Stimulated activated naive CD8-positive, alpha-beta T cell treated with anti-CD3 and anti-CD28 coated beads, Interleukin-15, Interleukin-2, amounts not matched to agents 100 ng/mL and 50 ng/mL, for 24 hours (primary cell): Measurements from ENCODE around the gene TP53RK.

ENCODE experiments used
- H3K27ac Mint-ChIP-seq: one replicate; pipeline ENCODE4 v1.8.0; 2021; ENCODE audit warnings: mild to moderate bottlenecking, mixed read lengths
- H3K27me3 Mint-ChIP-seq: one replicate; pipeline ENCODE4 v1.8.0; 2021; ENCODE audit warnings: mixed read lengths
- H3K36me3 Mint-ChIP-seq: one replicate; pipeline ENCODE4 v1.8.0; 2021; ENCODE audit warnings: low read depth, mixed read lengths
- H3K4me1 Mint-ChIP-seq: one replicate; pipeline ENCODE4 v1.8.0; 2021; ENCODE audit warnings: low read depth, mixed read lengths
- H3K4me3 Mint-ChIP-seq: one replicate; pipeline ENCODE4 v1.8.0; 2021; ENCODE audit warnings: mild to moderate bottlenecking, mixed read lengths
- H3K9me3 Mint-ChIP-seq: one replicate; pipeline ENCODE4 v1.8.0; 2021; ENCODE audit warnings: mixed read lengths

Gene TP53RK

DNA sequence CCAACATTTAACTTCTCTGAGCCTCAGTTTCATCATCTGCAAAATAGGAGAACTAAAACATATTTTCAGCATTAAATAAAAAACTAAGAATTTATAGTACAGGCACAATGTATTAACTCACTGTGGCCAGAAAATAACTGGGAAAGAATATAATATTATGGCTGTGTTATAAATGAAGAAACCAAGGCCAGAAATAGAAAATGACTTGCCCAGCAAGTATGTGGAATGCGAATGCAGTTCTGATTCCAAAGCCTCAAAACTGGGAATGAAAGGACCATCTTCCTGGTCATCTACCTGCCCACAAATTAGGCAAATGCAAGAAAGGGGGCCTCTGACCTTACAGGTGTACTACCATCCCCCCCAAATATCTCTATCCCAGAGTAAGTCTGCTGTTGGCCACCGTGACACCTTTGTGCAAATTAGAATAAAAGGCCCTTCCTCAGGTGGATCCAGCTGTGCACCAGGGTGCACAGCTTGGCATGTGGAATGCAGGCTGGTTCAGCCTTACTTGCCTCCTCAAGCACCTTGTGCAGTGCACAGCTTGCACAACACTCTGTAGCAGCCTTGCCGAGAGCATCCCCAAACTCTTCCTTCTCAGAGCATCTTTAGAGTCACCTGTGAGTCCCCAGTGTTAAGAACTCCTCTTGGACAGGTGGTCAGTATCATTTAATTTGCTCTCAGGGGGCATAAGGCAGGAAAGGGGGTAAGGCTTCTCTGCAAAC lies 42.4 kb downstream of the TP53RK start:
- Mint-ChIP-seq H3K27me3 (peaks cover 26% of the 10 kb centered on the region), H3K4me3 (no peak overlapping the region), H3K9me3 (peaks cover 3% of the 10 kb centered on the region), H3K27ac (no peak overlapping the region), H3K4me1 (no peaks in the 10 kb centered on the region), H3K36me3 (no peaks in the 10 kb centered on the region)

DNA sequence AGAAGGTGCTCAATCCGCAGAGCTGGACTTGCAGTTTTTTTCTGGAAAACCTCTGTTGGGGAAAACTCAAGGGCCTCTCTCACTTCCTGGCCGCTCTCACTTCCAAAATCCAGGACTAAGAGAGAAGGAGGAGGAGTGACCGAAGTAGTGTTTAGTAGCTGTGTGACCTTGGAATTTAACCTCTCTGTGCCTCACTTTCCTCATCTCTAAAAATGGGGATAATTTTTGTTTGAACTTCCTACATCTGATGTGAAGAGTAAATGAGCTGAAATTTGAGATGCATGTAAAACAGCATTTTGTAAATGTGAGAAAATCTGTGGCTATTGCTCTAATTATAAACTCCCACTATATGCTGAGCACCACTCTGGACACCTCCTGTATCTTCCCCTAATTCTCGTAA lies 43.1 kb downstream of the TP53RK start:
- Mint-ChIP-seq H3K27me3 (peaks cover 23% of the 10 kb centered on the region), H3K4me3 (no peak overlapping the region), H3K27ac (no peak overlapping the region), H3K9me3 (peaks cover 3% of the 10 kb centered on the region), H3K36me3 (no peaks in the 10 kb centered on the region), H3K4me1 (no peaks in the 10 kb centered on the region)

DNA sequence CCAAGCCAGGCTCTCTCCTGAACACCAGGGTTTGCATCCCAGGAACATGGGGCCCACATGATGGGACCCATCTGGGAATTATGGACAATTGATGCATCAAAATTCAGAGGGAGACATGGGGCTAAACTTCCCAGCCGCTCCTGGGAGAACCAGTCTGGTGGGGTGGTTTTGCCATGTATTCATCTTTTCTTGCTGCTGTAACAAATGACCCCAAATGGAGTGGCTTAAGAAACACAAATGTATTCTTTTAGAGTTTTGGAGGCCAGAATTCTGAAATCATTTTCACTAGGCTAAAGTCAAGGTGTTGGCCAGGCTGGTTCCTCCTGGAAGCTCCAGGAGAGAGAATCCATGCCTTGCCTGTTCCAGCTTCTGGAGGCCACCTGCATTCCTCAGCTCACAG lies 44.5 kb downstream of the TP53RK start:
- no peaks in the 10 kb centered on the region for H3K9me3 Mint-ChIP-seq
- peaks cover 9% of the 10 kb centered on the region for H3K27me3 Mint-ChIP-seq

DNA sequence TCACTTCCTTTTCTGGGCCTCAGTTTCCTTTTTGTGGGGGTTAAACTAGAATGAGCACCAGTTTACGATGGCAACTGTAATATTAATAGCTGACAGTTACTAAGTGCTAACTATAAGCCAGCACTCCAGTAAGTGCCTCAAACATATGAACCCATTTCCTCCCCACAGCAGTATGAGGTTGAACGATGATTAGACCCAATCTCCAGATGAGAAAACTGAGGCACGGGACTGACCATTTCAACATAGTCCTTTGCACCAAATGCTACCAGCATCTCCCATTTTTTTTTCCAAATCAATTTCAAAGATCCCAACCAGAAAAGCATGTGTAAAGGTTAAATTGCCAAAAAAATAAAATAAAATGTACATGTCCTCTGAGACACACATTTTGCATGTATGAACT lies 45.1 kb downstream of the TP53RK start:
- H3K36me3 Mint-ChIP-seq = no peaks in the 10 kb centered on the region
- no peak overlapping the region for H3K27ac Mint-ChIP-seq
- no peaks in the 10 kb centered on the region for H3K9me3 Mint-ChIP-seq
- no peak overlapping the region for H3K4me3 Mint-ChIP-seq
- H3K4me1 Mint-ChIP-seq = no peaks in the 10 kb centered on the region
- peaks cover 3% of the 10 kb centered on the region for H3K27me3 Mint-ChIP-seq

More for the DNA sequence above, 44.5 kb downstream of the TP53RK start:
- Mint-ChIP-seq H3K27ac (no peak overlapping the region), H3K36me3 (no peaks in the 10 kb centered on the region), H3K4me1 (no peaks in the 10 kb centered on the region), H3K4me3 (no peak overlapping the region)

DNA sequence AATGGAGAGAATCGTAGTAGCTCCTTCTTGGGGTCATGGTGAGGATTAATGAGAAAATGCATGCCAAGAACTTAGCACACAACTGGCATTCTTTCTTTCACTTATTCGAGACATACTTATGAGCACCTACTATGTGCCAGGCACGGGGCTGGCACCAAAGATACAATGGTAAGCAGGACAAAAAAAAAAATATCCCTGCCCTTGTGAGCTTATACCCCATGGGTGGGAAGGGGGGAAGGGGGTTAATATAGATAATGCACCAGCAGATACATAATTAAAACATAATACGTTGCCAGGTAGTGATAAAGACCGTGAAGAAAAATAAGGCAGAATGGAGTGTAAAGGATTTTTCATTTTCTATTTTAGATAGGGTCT lies 46.3 kb downstream of the TP53RK start:
- no peak overlapping the region for H3K27ac Mint-ChIP-seq
- no peaks in the 10 kb centered on the region for H3K27me3 Mint-ChIP-seq
- no peaks in the 10 kb centered on the region for H3K4me1 Mint-ChIP-seq
- H3K36me3 Mint-ChIP-seq = no peaks in the 10 kb centered on the region
- no peaks in the 10 kb centered on the region for H3K9me3 Mint-ChIP-seq
- H3K4me3 Mint-ChIP-seq = no peak overlapping the region

DNA sequence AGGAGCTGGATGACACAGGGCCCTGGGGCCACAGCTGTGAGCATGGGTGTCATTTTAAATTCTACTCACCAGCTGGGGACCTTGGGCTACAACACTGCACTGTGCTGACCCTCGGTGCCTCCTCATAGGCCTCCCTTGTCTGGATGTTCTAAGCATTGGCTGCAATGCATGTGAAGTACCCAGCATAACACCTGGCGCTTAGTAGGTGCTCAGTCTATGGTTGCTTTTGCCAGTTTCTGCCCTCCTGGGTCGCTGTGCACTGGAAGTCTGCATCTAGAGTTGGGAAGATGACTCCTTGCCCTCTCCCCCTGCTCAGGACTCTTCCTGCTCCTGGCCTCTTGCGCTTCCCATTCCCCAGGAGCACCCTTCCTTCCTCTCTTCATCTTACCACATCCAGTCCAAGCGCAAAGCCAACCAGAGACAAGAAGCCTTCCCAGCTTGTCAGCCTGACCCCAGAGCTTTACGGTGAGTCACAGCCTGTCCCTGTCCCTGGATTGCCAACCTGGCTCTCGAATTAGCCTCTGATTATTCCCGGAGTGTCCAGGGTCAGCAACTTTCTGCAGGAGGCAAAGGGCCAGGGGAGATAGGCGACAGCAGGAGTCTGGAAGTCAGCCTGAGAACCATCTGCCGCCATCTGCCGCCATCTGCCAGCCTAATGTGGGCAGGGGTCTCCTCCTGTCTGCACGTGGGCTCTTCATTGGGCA lies 46.8 kb downstream of the TP53RK start:
- Mint-ChIP-seq H3K27ac (no peak overlapping the region), H3K4me1 (no peaks in the 10 kb centered on the region), H3K27me3 (no peaks in the 10 kb centered on the region), H3K4me3 (no peak overlapping the region), H3K9me3 (no peaks in the 10 kb centered on the region), H3K36me3 (no peaks in the 10 kb centered on the region)

DNA sequence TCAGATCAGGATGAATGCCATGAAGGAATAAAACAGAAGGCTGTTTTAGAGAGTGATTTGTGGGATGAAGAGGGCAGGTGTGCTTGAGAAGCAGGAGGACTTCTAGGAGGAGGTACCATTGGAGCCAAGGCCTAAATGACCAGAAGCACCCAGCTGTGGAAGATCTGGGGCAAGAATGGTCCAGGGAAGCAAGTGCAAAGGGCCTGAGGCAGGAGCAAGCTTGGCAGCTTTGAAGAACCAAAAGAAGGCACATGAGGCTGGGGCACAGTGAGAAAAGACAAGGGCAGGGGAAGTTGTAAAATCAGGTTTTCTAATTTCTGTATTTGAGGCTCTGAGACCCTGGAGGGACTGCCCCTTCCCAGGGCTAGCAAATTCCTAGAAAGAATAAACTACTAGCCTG lies 47.8 kb downstream of the TP53RK start:
- Mint-ChIP-seq H3K4me1 (no peaks in the 10 kb centered on the region), H3K9me3 (no peaks in the 10 kb centered on the region), H3K4me3 (no peak overlapping the region), H3K27ac (no peak overlapping the region), H3K36me3 (no peaks in the 10 kb centered on the region), H3K27me3 (no peaks in the 10 kb centered on the region)

DNA sequence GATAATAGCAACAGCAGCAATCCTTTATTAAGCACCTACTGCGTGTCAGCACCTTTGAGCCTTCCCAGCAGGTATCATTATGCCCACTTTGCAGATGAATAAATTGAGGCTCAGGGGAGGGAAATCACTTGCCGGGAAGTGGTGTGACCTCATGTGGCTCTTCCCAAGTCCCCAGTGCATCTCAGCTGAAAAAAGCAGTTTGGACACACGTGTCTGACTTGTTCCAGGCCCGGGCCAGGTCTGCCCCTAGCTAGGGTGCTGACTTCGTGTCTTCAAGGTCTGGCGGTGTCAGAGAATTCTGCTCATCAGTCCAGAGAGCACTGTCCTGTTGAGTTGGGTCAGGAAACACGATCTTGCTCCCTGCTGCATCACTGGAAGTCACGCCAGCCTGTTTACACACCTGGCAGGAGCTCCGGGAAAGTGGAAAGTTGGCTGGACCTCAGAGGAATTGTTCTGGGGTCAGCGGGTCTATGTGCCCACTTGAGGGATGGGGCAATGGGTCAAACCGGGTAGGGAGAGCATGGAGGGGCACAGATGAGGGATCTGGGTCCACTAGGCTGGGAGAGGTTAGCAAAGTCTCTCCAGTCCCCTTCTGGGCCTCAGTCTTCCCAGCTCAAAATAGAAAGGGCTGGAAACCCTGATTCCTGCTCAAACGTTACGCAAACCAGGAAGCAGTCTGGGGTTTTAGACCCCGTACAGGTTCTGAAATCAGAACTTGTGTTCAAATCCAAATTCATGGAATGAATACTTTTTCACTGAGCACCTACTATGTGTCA lies 48.5 kb downstream of the TP53RK start:
- H3K27me3 Mint-ChIP-seq = no peaks in the 10 kb centered on the region
- H3K9me3 Mint-ChIP-seq = no peaks in the 10 kb centered on the region
- no peaks in the 10 kb centered on the region for H3K4me1 Mint-ChIP-seq
- no peak overlapping the region for H3K4me3 Mint-ChIP-seq
- no peak overlapping the region for H3K27ac Mint-ChIP-seq
- H3K36me3 Mint-ChIP-seq = no peaks in the 10 kb centered on the region

DNA sequence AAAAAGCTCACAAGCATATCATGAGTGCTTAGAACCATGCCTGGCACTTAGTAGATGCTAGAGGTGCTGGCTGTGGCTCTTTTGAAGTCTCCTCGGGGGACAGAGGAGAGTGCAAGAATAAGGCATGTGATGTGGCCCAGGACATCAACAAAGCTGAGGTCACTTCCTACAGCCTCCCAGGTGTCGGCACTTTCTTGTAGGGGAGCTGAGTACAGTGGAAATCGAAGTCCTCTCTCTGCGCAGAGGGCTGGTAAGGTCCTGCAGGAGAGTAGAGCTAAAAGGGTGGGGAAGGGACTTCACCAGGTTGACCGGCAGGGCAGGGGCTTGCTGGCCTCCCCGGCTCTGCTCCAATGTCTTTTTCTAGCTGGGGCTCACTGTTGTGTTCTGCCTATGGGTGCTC lies 49.2 kb downstream of the TP53RK start:
- H3K4me3 Mint-ChIP-seq = no peak overlapping the region
- H3K9me3 Mint-ChIP-seq = no peaks in the 10 kb centered on the region
- no peaks in the 10 kb centered on the region for H3K36me3 Mint-ChIP-seq
- H3K27me3 Mint-ChIP-seq = peaks cover 2% of the 10 kb centered on the region
- no peak overlapping the region for H3K27ac Mint-ChIP-seq
- H3K4me1 Mint-ChIP-seq = no peaks in the 10 kb centered on the region

DNA sequence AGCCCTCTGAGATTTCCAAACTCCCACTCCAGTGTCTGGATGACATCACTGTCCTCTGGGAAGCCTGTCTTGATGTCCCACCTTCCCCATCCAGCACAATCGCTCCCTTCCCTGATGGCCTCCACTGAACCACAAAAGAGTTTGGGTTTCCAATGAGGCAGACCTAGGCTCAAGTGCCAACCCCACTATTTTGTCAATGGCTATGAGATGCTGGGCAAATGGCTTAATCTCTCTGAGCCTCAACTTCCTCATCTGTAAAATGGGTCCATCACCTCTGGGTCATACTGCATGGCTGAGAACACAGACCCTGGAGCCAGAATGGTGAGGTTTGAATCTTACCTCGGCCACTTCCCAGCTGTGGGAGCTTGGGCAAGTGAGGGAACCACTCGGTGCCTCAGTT lies 49.7 kb downstream of the TP53RK start:
- Mint-ChIP-seq H3K9me3 (no peaks in the 10 kb centered on the region), H3K4me3 (no peak overlapping the region), H3K36me3 (no peaks in the 10 kb centered on the region), H3K27ac (no peak overlapping the region), H3K4me1 (no peaks in the 10 kb centered on the region), H3K27me3 (peaks cover 6% of the 10 kb centered on the region)

DNA sequence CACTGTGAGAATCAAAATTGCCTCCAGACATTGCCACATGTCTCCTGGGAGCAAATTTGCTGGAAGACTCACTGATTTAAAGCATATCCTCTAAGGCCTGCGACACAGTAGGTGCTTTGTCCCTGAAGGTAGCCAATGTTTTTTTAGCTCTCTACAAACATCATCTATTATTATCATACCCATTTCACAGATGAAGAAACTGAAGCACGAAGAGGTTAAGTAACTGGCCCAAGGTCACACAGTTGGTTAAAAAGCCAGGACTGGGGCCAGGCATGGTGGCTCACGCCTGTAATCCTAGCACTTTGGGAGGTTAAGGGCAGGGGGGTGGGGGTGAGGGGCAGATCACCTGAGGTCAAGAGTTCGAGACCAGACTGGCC lies 50.4 kb downstream of the TP53RK start:
- no peak overlapping the region for H3K4me3 Mint-ChIP-seq
- H3K4me1 Mint-ChIP-seq = no peaks in the 10 kb centered on the region
- no peak overlapping the region for H3K27ac Mint-ChIP-seq
- no peaks in the 10 kb centered on the region for H3K36me3 Mint-ChIP-seq
- H3K27me3 Mint-ChIP-seq = peaks cover 8% of the 10 kb centered on the region
- H3K9me3 Mint-ChIP-seq = no peaks in the 10 kb centered on the region

DNA sequence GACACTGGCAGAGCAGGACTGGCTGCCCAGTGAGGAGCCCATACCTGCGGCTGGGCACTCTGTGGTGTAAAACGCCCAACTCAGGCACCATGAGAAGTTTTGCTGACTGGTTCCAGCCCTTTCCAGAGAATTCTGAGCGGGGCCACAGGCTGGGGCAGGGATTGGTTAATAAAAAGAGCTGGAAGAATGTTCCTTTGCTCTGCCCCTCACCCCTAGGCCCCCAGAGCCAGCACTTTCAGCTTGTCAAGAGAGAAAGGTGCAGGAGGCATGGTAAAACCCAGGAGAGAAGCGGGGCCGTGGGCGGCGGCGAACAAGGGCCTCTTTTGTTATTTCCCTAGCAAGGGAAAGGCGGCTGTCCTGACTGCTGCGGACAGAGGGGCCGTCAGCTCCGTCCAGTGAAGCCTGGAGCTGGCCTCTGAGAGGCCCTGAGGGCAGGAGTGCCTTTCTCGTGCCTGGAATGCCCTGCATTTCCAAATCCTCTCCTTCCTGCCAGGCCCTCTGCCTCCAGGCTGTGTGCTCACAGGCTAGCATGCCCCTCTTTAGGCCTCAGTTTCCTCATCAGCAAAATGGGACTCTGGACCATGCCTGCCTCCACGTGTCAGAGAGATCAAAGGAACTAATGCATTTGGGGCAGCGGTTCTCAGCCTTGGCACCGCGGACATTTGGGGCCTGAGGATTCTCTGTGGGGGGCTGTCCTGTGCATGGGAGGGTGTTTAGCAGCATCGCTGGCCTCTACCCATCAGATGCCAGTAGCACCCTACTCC lies 50.9 kb downstream of the TP53RK start:
- Mint-ChIP-seq H3K36me3 (no peaks in the 10 kb centered on the region), H3K27ac (no peak overlapping the region), H3K9me3 (no peaks in the 10 kb centered on the region), H3K4me1 (no peaks in the 10 kb centered on the region), H3K27me3 (peaks cover 8% of the 10 kb centered on the region), H3K4me3 (no peak overlapping the region)

DNA sequence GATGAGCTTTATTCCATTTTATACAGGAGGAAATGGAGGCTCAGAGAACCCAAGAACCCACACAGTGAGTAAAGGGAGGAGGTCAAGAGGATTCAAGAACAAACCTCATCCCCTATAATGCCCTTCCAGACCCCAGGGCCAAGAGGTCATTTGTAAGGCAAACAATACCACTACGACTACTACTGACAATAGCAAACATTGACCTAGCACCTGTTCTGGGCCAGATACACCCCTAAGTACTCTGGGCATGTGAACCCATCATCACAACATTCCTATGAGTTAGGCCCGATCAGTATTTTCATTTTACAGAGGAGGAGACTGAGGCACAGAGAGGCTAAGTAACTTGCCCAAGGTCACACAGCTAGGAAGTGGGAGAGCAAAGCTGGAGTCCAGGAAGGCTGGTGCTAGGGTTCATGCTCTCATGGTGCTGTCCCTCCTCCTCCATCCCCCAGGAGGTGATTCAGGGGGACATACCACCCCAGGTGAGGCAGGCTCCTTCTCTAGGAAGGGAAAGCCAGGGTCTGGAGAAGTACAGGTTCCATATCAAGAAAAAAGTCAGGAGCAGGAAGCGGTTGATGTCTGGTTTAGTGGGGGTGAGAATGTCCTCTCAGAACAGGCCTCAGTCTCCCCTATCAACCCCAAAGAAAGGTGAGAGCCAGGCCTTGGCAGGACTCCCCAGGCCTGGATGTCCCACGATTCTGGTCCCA lies 51.7 kb downstream of the TP53RK start:
- no peak overlapping the region for H3K27ac Mint-ChIP-seq
- H3K4me3 Mint-ChIP-seq = no peak overlapping the region
- peaks cover 13% of the 10 kb centered on the region for H3K27me3 Mint-ChIP-seq
- no peaks in the 10 kb centered on the region for H3K36me3 Mint-ChIP-seq
- no peaks in the 10 kb centered on the region for H3K9me3 Mint-ChIP-seq
- no peaks in the 10 kb centered on the region for H3K4me1 Mint-ChIP-seq

DNA sequence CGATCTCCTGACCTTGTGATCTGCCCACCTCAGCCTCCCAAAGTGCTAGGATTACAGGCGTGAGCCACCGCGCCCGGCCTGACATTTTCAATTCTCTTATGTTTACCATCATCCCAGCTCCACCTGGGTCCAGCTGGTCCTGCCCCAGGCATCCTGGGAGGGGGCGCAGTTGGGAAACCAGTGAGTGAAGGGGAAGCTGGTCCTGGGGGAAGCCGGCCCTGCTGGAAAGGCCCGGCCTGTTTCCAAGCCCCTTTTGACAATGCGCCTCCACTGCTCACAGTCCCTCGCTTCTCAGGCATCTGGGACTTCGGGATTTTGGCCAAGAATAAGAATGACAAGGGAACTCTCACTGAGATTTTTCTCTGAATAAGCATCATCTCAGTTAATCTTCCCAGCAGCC lies 52.2 kb downstream of the TP53RK start:
- H3K27me3 Mint-ChIP-seq = peaks cover 14% of the 10 kb centered on the region
- H3K4me3 Mint-ChIP-seq = no peak overlapping the region
- H3K27ac Mint-ChIP-seq = no peak overlapping the region
- H3K9me3 Mint-ChIP-seq = no peaks in the 10 kb centered on the region
- H3K36me3 Mint-ChIP-seq = no peaks in the 10 kb centered on the region
- no peaks in the 10 kb centered on the region for H3K4me1 Mint-ChIP-seq
